Nephron (organoid): Measurements from ENCODE around the gene PLEKHA5.
A peak's percentile ranks its signal among the peaks of the same experiment; 100 is the strongest.

Experiments used
- H3K27ac Mint-ChIP-seq, 3 experiments: 2 replicates each; pipeline ENCODE4 v1.8.0; 2020; ENCODE audit warnings: mixed read lengths in 3 of 3, mild to moderate bottlenecking in 2 of 3, moderate library complexity in 1 of 3
- H3K27me3 Mint-ChIP-seq: 2 replicates; pipeline ENCODE4 v1.8.0; 2021; ENCODE audit warnings: low read depth, mild to moderate bottlenecking, moderate library complexity, mixed read lengths
- H3K36me3 Mint-ChIP-seq: 2 replicates; pipeline ENCODE4 v1.8.0; 2020; ENCODE audit warnings: low read depth, mixed read lengths
- H3K4me1 Mint-ChIP-seq: 2 replicates; pipeline ENCODE4 v1.8.0; 2020; ENCODE audit warnings: mixed read lengths
- H3K4me3 Mint-ChIP-seq, 3 experiments: 2 replicates each; pipeline ENCODE4 v1.8.0; 2020; ENCODE audit warnings: mild to moderate bottlenecking in 3 of 3, mixed read lengths in 3 of 3, moderate library complexity in 2 of 3
- H3K9me3 Mint-ChIP-seq: 2 replicates; pipeline ENCODE4 v1.8.0; 2020; ENCODE audit warnings: mixed read lengths
- CTCF ChIP-seq, 3 experiments: fragments of 200-600 bp; sonication (generic); IDR thresholded peaks; one replicate each; pipeline ENCODE4 v1.5.0; 2021; ENCODE audit warnings: antibody characterized with exemption in 3 of 3; ENCODE audit not compliant: unreplicated experiment in 3 of 3

Gene PLEKHA5

GRCh38 chr12:19404242-19404880 is 274.8 kb downstream of the PLEKHA5 start:
- H3K4me1 Mint-ChIP-seq, result peaks cover 33% of the 10 kb centered on the region
- no peaks in the 10 kb centered on the region for H3K27me3 Mint-ChIP-seq
- H3K36me3 Mint-ChIP-seq, result no peaks in the 10 kb centered on the region

GRCh38 chr12:19409376-19409775 is 279.8 kb downstream of the PLEKHA5 start:
- Mint-ChIP-seq H3K9me3 (no peaks in the 10 kb centered on the region), H3K4me1 (peaks cover 36% of the 10 kb centered on the region), H3K27me3 (no peaks in the 10 kb centered on the region), H3K36me3 (no peaks in the 10 kb centered on the region), H3K4me3 (peak overlapping the region in 1 of 3 experiments; percentile 3), H3K27ac (peak overlapping the region; percentile 77 to 91 (median 87))
- no peak for TF ChIP-seq CTCF (IDR thresholded peaks at IDR 0.05; ENCODE audit: unreplicated experiment in 3 of 3)

More at GRCh38 chr12:19404242-19404880, 274.8 kb downstream of the PLEKHA5 start:
- Mint-ChIP-seq H3K4me3 (no peak overlapping the region), H3K9me3 (no peaks in the 10 kb centered on the region), H3K27ac (peak overlapping the region in 2 of 3 experiments; percentile 26 to 44)
- TF ChIP-seq CTCF (IDR thresholded peaks at IDR 0.05; ENCODE audit: unreplicated experiment in 3 of 3), result no peak

GRCh38 chr12:19410211-19410610 is 280.7 kb downstream of the PLEKHA5 start:
- Mint-ChIP-seq H3K9me3 (no peaks in the 10 kb centered on the region), H3K36me3 (no peaks in the 10 kb centered on the region), H3K4me3 (peak overlapping the region in 1 of 3 experiments; percentile 6), H3K27me3 (no peaks in the 10 kb centered on the region), H3K4me1 (peaks cover 36% of the 10 kb centered on the region), H3K27ac (peak overlapping the region; percentile 77 to 91 (median 87))
- TF ChIP-seq CTCF (IDR thresholded peaks at IDR 0.05; ENCODE audit: unreplicated experiment in 3 of 3), result no peak

GRCh38 chr12:19410629-19411185 is 281.2 kb downstream of the PLEKHA5 start:
- Mint-ChIP-seq H3K36me3 (no peaks in the 10 kb centered on the region), H3K4me1 (peaks cover 36% of the 10 kb centered on the region), H3K4me3 (no peak overlapping the region), H3K9me3 (no peaks in the 10 kb centered on the region), H3K27me3 (no peaks in the 10 kb centered on the region), H3K27ac (peak overlapping the region; percentile 77 to 91 (median 87))
- TF ChIP-seq CTCF (IDR thresholded peaks at IDR 0.05; ENCODE audit: unreplicated experiment in 3 of 3), result no peak

- H3K36me3 Mint-ChIP-seq, result no peaks in the 10 kb centered on the region
- H3K27ac Mint-ChIP-seq, result peak overlapping the region; percentile 77 to 91 (median 87)
- H3K4me1 Mint-ChIP-seq, result peaks cover 36% of the 10 kb centered on the region
- no peak overlapping the region for H3K4me3 Mint-ChIP-seq
- TF ChIP-seq CTCF (IDR thresholded peaks at IDR 0.05; ENCODE audit: unreplicated experiment in 3 of 3), result no peak
- H3K9me3 Mint-ChIP-seq, result no peaks in the 10 kb centered on the region
- H3K27me3 Mint-ChIP-seq, result no peaks in the 10 kb centered on the region
Observed at GRCh38 chr12:19411234-19412204, 282.0 kb downstream of the PLEKHA5 start.
